Measurements from ENCODE around the gene SMCO1.
"Not testable (repeated sequence)": the region's sequence is repeated elsewhere in the genome, so short reads cannot be mapped to it uniquely, and the experiment has no call there.

Gene SMCO1

DNA sequence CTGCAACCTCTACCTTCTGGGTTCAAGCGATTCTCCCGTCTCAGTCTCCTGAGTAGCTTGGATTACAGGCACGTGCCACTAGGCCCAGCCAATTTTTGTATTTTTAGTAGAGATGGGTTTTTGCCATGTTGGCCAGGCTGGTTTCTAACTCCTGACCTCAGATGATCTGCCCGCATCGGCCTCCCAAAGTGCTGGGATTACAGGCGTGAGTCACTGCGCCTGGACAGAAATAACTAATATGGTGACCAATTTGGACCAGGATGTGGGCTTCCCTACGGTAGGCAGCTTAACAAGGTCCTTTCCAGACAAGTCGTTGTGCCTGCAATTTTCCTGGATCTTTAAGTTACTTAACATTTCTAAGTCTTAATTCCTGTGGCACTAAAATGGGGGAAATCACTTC lies 38.4 kb upstream of the SMCO1 start:
- FAIRE-seq (no peak), DNase-seq (ENCODE audit: insufficient read length, low spot score) (no peak)
- TF ChIP-seq, protein P1, sequence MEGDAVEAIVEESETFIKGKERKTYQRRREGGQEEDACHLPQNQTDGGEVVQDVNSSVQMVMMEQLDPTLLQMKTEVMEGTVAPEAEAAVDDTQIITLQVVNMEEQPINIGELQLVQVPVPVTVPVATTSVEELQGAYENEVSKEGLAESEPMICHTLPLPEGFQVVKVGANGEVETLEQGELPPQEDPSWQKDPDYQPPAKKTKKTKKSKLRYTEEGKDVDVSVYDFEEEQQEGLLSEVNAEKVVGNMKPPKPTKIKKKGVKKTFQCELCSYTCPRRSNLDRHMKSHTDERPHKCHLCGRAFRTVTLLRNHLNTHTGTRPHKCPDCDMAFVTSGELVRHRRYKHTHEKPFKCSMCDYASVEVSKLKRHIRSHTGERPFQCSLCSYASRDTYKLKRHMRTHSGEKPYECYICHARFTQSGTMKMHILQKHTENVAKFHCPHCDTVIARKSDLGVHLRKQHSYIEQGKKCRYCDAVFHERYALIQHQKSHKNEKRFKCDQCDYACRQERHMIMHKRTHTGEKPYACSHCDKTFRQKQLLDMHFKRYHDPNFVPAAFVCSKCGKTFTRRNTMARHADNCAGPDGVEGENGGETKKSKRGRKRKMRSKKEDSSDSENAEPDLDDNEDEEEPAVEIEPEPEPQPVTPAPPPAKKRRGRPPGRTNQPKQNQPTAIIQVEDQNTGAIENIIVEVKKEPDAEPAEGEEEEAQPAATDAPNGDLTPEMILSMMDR (IDR thresholded peaks at IDR 0.05; ENCODE audit: insufficient read depth, missing control alignments): no peak

DNA sequence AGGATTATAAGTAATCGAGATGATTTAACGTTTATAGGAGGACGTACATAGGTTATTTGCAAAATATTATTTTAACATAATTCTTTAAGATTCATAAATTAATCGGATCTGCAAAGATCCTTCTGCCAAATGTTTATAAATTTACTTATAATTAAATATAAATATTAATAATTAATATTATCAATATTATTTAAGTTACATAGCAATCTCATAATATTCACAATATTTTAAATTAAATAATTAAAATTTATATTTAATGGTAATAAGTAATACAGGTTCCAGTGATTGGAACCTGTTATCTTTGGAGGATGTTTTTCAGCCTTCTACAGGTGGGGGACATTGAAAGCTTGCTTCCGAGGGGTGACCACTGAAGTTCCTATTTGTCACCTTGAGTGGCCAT lies 37.1 kb upstream of the SMCO1 start:
- FAIRE-seq (no peak), DNase-seq (ENCODE audit: insufficient read length, low spot score) (no peak)
- TF ChIP-seq, protein P1 (IDR thresholded peaks at IDR 0.05; ENCODE audit: insufficient read depth, missing control alignments): no peak

- FAIRE-seq; DNase-seq (ENCODE audit: insufficient read length, low spot score): not testable (repeated sequence)
Observed at GRCh38 chr3:196550172-196550571, 35.0 kb upstream of the SMCO1 start.

GRCh38 chr3:196549312-196549711 lies 34.2 kb upstream of the SMCO1 start:
- not testable (repeated sequence) for DNase-seq (ENCODE audit: insufficient read length, low spot score); FAIRE-seq

GRCh38 chr3:196547067-196547466 lies 31.9 kb upstream of the SMCO1 start:
- no peak for DNase-seq (ENCODE audit: insufficient read length, low spot score)
- TF ChIP-seq, protein P1 (IDR thresholded peaks at IDR 0.05; ENCODE audit: insufficient read depth, missing control alignments): no peak
- FAIRE-seq: no peak

DNA sequence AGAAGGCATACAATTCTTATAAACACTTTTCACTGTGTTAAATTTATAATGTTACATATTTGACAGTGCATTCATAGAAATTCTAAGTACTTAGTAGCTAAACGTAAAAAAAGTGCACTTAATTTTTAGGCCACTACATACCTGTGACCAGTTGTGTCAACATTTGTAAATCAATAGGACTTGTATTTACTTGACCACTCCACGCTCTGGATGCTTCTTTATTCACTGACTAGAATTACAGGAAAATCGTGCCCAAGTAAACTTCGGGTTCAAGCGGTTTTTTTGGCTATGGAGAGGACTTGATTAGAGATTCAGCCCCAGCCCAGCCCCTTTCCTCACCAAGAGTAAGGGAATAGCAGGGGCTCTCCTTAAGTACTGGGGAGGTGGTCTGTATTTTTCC lies 31.4 kb upstream of the SMCO1 start:
- no peak for DNase-seq (ENCODE audit: insufficient read length, low spot score)
- FAIRE-seq: no peak
- TF ChIP-seq, protein P1 (IDR thresholded peaks at IDR 0.05; ENCODE audit: insufficient read depth, missing control alignments): no peak

DNA sequence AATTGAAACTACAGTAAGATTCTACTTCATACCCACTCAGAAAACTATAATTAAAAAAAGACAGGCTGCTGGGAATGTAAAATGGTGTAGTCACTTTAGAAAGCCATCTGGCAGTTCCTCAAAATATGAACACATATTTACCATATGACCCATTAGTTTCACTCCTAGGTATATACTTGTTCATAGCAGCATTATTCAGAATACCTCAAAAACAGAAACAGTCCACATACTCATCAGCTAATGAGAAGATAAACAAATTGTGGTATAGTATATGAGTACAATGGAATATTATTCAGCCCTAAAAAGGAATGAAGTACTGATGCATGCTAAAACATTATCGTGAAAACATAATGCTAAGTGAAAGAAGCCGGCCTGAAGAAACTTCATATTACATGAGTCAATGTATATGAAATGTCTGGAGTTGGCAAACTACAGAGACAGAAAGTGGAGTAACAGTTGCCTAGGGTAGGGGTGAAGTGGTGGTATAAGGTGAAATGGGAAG lies 29.4 kb upstream of the SMCO1 start:
- FAIRE-seq (no peak), DNase-seq (ENCODE audit: insufficient read length, low spot score) (no peak)
- TF ChIP-seq, protein P1 (IDR thresholded peaks at IDR 0.05; ENCODE audit: insufficient read depth, missing control alignments): no peak

- TF ChIP-seq, protein P1 (IDR thresholded peaks at IDR 0.05; ENCODE audit: insufficient read depth, missing control alignments): no peak
- no peak for FAIRE-seq
Observed at GRCh38 chr3:196541684-196542445, 26.7 kb upstream of the SMCO1 start.

More at GRCh38 chr3:196541684-196542445, 26.7 kb upstream of the SMCO1 start:
- no peak for DNase-seq (ENCODE audit: insufficient read length, low spot score)

Measured in D721Med (cell line).